ENCODE results near the gene STARD7.

DNA sequence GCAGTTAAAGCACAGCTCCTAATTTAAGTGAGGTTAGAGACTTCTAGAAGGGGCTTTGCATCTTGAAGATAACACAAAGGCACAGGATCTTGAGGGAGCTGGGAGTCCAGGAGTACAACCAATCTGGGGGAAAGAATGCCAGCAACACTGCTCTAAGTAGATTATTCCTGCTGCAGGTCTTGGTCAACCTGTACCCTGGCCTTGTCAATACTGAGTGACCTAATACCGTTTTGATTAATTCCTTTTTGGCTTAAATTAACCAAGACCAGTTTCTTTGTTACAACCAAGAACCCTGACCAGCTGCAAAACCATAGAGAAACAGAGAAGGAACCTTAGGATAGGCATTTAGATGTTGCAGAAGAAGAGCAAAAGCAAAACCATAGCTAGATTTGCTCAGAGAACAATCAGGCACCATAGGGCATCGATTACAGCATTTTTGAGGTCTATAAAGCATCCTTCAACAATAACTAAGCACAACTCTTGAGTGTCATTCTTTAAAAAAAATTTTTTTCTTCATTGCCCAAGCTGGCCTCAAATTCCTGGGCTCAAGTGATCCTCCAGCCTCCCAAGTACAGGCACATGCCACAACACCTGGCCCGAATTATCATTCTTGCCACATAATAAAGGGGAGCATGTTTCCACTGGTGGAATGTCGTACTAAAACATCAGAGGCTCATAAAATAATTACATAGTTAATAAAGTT is 6.3 kb downstream of the STARD7 start:
- TF ChIP-seq, protein P1, sequence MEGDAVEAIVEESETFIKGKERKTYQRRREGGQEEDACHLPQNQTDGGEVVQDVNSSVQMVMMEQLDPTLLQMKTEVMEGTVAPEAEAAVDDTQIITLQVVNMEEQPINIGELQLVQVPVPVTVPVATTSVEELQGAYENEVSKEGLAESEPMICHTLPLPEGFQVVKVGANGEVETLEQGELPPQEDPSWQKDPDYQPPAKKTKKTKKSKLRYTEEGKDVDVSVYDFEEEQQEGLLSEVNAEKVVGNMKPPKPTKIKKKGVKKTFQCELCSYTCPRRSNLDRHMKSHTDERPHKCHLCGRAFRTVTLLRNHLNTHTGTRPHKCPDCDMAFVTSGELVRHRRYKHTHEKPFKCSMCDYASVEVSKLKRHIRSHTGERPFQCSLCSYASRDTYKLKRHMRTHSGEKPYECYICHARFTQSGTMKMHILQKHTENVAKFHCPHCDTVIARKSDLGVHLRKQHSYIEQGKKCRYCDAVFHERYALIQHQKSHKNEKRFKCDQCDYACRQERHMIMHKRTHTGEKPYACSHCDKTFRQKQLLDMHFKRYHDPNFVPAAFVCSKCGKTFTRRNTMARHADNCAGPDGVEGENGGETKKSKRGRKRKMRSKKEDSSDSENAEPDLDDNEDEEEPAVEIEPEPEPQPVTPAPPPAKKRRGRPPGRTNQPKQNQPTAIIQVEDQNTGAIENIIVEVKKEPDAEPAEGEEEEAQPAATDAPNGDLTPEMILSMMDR (IDR thresholded peaks at IDR 0.05) = no peak
- no peak for TF ChIP-seq POLR2A (IDR thresholded peaks at IDR 0.05)

Data from body of pancreas (tissue), 4 donors.